Measurements from ENCODE around the gene MDM2. TPM values are rescaled to one million over a fixed set of nuclear protein-coding genes. Genes with fewer than 3 reads are reported as not detected.

The MDM2 gene
- total RNA-seq, 1 experiment from 2014 or later: 86.4 TPM

GRCh38 chr12:68827895-68828671, 20.1 kb downstream of the MDM2 start:
- H3K4me1 ChIP-seq (ENCODE audit: insufficient read depth, low read length): peaks cover 12% of the 10 kb centered on the region
- CTCF ChIA-PET: no interaction called here
- peaks cover 55% of the 10 kb centered on the region; the same call in 1 of the 2 replicates for H3K36me3 ChIP-seq (ENCODE audit: low read depth, low read length)

GRCh38 chr12:68828672-68829068, 20.7 kb downstream of the MDM2 start:
- no peak overlapping the region for H2AFZ ChIP-seq (ENCODE audit: low read length)
- H4K20me1 ChIP-seq (ENCODE audit: low read length): no peaks in the 10 kb centered on the region
- no peaks in the 10 kb centered on the region for H3K9me3 ChIP-seq (ENCODE audit: low read length)
- peaks cover 12% of the 10 kb centered on the region for H3K4me1 ChIP-seq (ENCODE audit: insufficient read depth, low read length)
- ATAC-seq (no peak), DNase-seq (no peak)
- H3K4me3 ChIP-seq (ENCODE audit: low read length): no peak overlapping the region
- H3K79me2 ChIP-seq (ENCODE audit: low read length): no peaks in the 10 kb centered on the region; the same call in 1 of the 2 replicates
- H3K9ac ChIP-seq (ENCODE audit: low read length): no peak overlapping the region
- no peak overlapping the region for H3K27ac ChIP-seq (ENCODE audit: low read length)
- no peaks in the 10 kb centered on the region for H3K27me3 ChIP-seq (ENCODE audit: low read length)
- CTCF ChIA-PET: no interaction called here
- no peak overlapping the region for H3K4me2 ChIP-seq (ENCODE audit: low read length)
- intact Hi-C loops (cut with micrococcal nuclease): no loop called here
- H3F3A ChIP-seq (ENCODE audit: low read length, unreplicated experiment): no peaks in the 10 kb centered on the region
- H3K9me2 ChIP-seq (replicated peaks; ENCODE audit: low read length): no peaks in the 10 kb centered on the region
- POLR2A ChIA-PET (ENCODE audit: unreplicated experiment): no interaction called here
- TF ChIP-seq CTCF (conservative IDR thresholded peaks at IDR 0.05; ENCODE audit: low read depth, low read length) (no peak), EZH2 (IDR thresholded peaks at IDR 0.05; ENCODE audit: low read length, unreplicated experiment) (no peak), EZH2phosphoT487 (IDR thresholded peaks at IDR 0.05; ENCODE audit: borderline replicate concordance, low read length) (no peak)
- peaks cover 55% of the 10 kb centered on the region; the same call in 1 of the 2 replicates for H3K36me3 ChIP-seq (ENCODE audit: low read depth, low read length)
- no TSS peak for BruUV-seq (replicated peaks)

More at GRCh38 chr12:68827895-68828671, 20.1 kb downstream of the MDM2 start:
- H3K27me3 ChIP-seq (ENCODE audit: low read length): no peaks in the 10 kb centered on the region
- POLR2A ChIA-PET (ENCODE audit: unreplicated experiment): no interaction called here
- H3K9me3 ChIP-seq (ENCODE audit: low read length): no peaks in the 10 kb centered on the region
- no peak for TF ChIP-seq EZH2 (IDR thresholded peaks at IDR 0.05; ENCODE audit: low read length, unreplicated experiment)
- H3F3A ChIP-seq (ENCODE audit: low read length, unreplicated experiment): no peaks in the 10 kb centered on the region
- no peaks in the 10 kb centered on the region; the same call in 1 of the 2 replicates for H3K79me2 ChIP-seq (ENCODE audit: low read length)
- H3K9me2 ChIP-seq (replicated peaks; ENCODE audit: low read length): no peaks in the 10 kb centered on the region
- no peak for ATAC-seq
- no peaks in the 10 kb centered on the region for H4K20me1 ChIP-seq (ENCODE audit: low read length)
- intact Hi-C loops (cut with micrococcal nuclease): no loop called here
- BruUV-seq (replicated peaks): no TSS peak
- no peak overlapping the region for H3K9ac ChIP-seq (ENCODE audit: low read length)
- no peak overlapping the region for H3K4me2 ChIP-seq (ENCODE audit: low read length)
- no peak overlapping the region for H3K4me3 ChIP-seq (ENCODE audit: low read length)
- H2AFZ ChIP-seq (ENCODE audit: low read length): no peak overlapping the region
- no peak overlapping the region; the same call in 1 of the 2 replicates for H3K27ac ChIP-seq (ENCODE audit: low read length)
- DNase-seq: no peak

GRCh38 chr12:68831272-68831671, 23.3 kb downstream of the MDM2 start:
- no peak overlapping the region for H3K27ac ChIP-seq (ENCODE audit: low read length)
- no peaks in the 10 kb centered on the region for H3F3A ChIP-seq (ENCODE audit: low read length, unreplicated experiment)
- H3K36me3 ChIP-seq (ENCODE audit: low read depth, low read length): peaks cover 50% of the 10 kb centered on the region; the same call in 1 of the 2 replicates
- DNase-seq (no peak), ATAC-seq (no peak)
- ChIA-PET CTCF (no interaction called here), POLR2A (ENCODE audit: unreplicated experiment) (interaction anchor here (0.6 kb wide), 1 partner anchor 79 kb away, joined by 4 read pairs; no protein-coding TSS in a partner anchor)
- H3K4me1 ChIP-seq (ENCODE audit: insufficient read depth, low read length): peaks cover 12% of the 10 kb centered on the region
- intact Hi-C loops (cut with micrococcal nuclease): no loop called here
- H3K4me2 ChIP-seq (ENCODE audit: low read length): no peak overlapping the region
- H3K9me3 ChIP-seq (ENCODE audit: low read length): no peaks in the 10 kb centered on the region
- H3K4me3 ChIP-seq (ENCODE audit: low read length): no peak overlapping the region
- no TSS peak for BruUV-seq (replicated peaks)
- no peaks in the 10 kb centered on the region for H3K27me3 ChIP-seq (ENCODE audit: low read length)
- no peaks in the 10 kb centered on the region for H4K20me1 ChIP-seq (ENCODE audit: low read length)
- no peak overlapping the region for H3K9ac ChIP-seq (ENCODE audit: low read length)
- H3K79me2 ChIP-seq (ENCODE audit: low read length): no peaks in the 10 kb centered on the region; the same call in 1 of the 2 replicates
- H3K9me2 ChIP-seq (replicated peaks; ENCODE audit: low read length): no peaks in the 10 kb centered on the region
- TF ChIP-seq EZH2phosphoT487 (IDR thresholded peaks at IDR 0.05; ENCODE audit: borderline replicate concordance, low read length): no peak
- no peak for TF ChIP-seq CTCF (conservative IDR thresholded peaks at IDR 0.05; ENCODE audit: low read depth, low read length)
- TF ChIP-seq EZH2 (IDR thresholded peaks at IDR 0.05; ENCODE audit: low read length, unreplicated experiment): no peak
- no peak overlapping the region for H2AFZ ChIP-seq (ENCODE audit: low read length)

Data from PC-3 (cell line).